SK-N-MC (cell line): Measurements from ENCODE around the gene CELF2.

Experiments used
- DNase-seq: peaks from one replicate; pipeline ENCODE4 v3.0.0-alpha.2; 2011; ENCODE audit warnings: low read depth, low spot score
- H3K27ac ChIP-seq: fragments of 200-600 bp; sonication (generic); 2 replicates; pipeline ENCODE4 v1.5.1; 2016; ENCODE audit warnings: mixed run types
- H3K36me3 ChIP-seq: fragments of 200-600 bp; sonication (generic); 2 replicates; pipeline ENCODE4 v1.6.1; 2017; ENCODE audit warnings: antibody characterized with exemption, low read length, mixed read lengths; ENCODE audit not compliant: insufficient read depth
- H3K4me3 ChIP-seq: fragments of 200-600 bp; sonication (generic); 2 replicates; pipeline ENCODE4 v1.5.1; 2016
- H3K9ac ChIP-seq: fragments of 200-600 bp; sonication (generic); 2 replicates; pipeline ENCODE4 v1.8.0; 2017; ENCODE audit warnings: mixed run types, mixed read lengths; ENCODE audit not compliant: insufficient read length
- H3K9me3 ChIP-seq: fragments of 200-600 bp; sonication (generic); 2 replicates; pipeline ENCODE4 v1.6.1; 2017; ENCODE audit warnings: low read depth, mild to moderate bottlenecking, antibody characterized with exemption, low read length, moderate library complexity, mixed read lengths
- EZH2 ChIP-seq: fragments of 200-600 bp; sonication (generic); IDR thresholded peaks from one replicate; pipeline ENCODE4 v1.6.1; 2017; ENCODE audit warnings: antibody characterized with exemption
- FOXP2 ChIP-seq: optimal IDR thresholded peaks from 2 replicates; pipeline ENCODE3; 2011; ENCODE audit warnings: mild to moderate bottlenecking, moderate library complexity; ENCODE audit not compliant: insufficient read depth; ENCODE audit errors: extremely low read length, control extremely low read depth
- POLR2AphosphoS5 ChIP-seq: IDR thresholded peaks from 2 replicates; pipeline ENCODE4 v1.6.1; 2012; ENCODE audit warnings: mild to moderate bottlenecking, low read depth, low read length, borderline replicate concordance

CELF2 gene

DNA sequence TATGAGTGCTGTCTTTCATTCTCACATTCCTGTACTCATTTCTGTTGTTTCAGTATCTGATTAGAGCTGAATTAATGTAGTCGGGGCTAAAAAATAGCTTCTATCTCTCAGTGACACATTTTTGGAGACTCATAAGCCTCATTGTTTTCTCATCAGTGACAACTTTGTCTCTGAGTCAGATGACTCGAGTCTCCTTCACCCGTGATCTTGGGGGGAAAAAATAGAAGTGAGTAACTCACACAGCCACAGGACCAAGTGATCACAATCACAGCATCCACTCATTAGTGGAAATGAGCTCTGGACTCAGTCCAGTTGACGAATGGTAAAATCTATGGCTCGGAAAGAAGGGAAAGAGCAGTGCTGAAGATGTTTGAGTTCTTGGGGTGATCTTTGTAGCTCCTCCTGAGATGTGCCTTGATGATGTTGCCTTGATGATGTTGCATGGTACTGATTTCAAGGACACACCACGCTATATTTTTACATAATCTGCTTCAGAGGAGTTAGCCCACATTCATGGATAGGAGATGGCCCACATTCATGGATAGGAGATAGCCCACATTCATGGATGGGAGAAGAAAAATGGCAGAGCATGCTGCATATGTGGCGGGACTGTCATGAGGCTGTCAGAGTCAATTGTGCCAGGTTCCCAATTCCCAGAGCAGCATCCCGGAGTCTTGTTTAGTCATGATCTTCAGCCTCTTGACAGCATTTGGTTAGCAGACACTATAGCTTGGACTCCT lies 214.7 kb downstream of the CELF2 start:
- no peak for TF ChIP-seq FOXP2
- TF ChIP-seq EZH2, result no peak
- TF ChIP-seq POLR2AphosphoS5, result no peak
- H3K27ac ChIP-seq, result no peak overlapping the region
- no peak overlapping the region for H3K4me3 ChIP-seq
- no peaks in the 10 kb centered on the region for H3K36me3 ChIP-seq
- H3K9me3 ChIP-seq, result no peaks in the 10 kb centered on the region
- no peak for DNase-seq
- H3K9ac ChIP-seq, result no peak overlapping the region

DNA sequence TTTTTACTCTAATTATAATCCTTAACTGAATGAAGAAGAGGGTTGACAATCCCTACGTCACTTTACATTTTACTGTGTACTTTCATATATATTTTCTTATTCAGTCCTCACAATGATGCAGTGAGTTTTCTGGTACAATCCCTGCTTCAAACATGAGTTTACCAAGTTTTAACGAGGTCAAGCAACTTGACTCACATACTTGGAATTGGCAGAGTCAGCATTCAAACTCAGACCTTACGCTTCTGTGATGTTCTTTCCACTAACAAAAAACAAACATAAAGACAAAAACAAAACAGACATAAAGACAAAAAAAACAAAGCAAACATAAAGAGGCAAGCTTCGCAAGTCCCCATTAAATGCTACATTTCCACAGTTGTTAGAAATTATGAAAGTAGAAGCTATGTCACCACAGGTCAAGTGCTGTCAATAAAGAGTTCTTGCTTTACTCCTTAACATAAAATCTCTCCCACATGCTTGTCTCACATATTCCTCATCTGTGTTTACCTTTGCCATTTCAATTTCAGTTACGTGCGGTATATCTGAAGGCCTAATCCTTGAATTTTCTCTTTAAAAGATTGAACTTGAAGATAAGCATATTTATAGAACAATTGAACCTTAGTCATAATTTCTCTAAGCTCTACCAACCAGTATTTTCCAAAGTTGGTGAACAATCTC lies 217.3 kb downstream of the CELF2 start:
- Histone ChIP-seq H3K36me3 (no peaks in the 10 kb centered on the region), H3K9ac (no peak overlapping the region), H3K4me3 (no peak overlapping the region), H3K27ac (no peak overlapping the region), H3K9me3 (no peaks in the 10 kb centered on the region)
- TF ChIP-seq POLR2AphosphoS5 (no peak), EZH2 (no peak), FOXP2 (no peak)
- DNase-seq, result no peak

DNA sequence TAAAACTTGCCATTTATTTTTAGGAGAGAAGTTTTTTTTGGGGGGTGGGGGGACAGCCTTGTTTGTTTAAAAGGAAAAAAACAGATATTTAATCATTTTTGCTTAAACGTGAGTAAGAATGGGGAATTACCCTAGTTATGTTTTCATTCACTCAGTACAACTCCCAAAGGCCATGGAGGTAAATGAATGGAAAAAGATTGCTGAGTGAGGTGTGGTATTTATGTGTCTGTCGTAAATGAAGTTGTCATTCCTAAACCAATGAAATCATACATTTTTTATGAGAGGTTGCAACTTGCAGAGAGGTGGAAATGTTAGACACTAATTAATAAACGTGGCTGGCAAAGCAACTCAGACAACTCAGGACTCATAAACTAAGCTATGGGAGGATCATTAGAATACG lies 218.1 kb downstream of the CELF2 start:
- Histone ChIP-seq H3K4me3 (no peak overlapping the region), H3K9me3 (no peaks in the 10 kb centered on the region), H3K36me3 (no peaks in the 10 kb centered on the region), H3K27ac (no peak overlapping the region), H3K9ac (no peak overlapping the region)
- no peak for TF ChIP-seq POLR2AphosphoS5
- TF ChIP-seq FOXP2, result no peak
- no peak for TF ChIP-seq EZH2
- no peak for DNase-seq

DNA sequence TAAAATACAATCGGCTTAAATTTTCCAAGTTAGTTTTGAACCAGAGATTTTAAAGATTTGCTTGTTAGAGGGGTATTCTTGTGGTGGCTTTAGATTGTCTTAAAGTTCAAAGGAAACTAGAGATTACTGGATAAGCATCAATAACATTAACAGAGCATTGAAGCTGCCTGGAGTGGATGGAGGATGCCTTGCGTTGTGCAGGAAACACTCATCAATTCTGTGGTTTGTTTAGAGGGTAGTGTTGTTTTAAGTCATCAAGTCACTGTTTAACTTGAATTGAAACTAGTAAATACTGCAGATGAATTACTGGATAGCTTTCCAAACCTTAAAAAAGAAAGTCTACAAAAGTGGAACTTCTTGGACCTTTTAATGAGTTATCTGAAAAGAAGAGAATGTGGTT lies 218.6 kb downstream of the CELF2 start:
- TF ChIP-seq FOXP2 (no peak), POLR2AphosphoS5 (no peak), EZH2 (no peak)
- H3K9me3 ChIP-seq, result no peaks in the 10 kb centered on the region
- no peaks in the 10 kb centered on the region for H3K36me3 ChIP-seq
- DNase-seq, result no peak
- H3K9ac ChIP-seq, result no peak overlapping the region
- H3K4me3 ChIP-seq, result no peak overlapping the region
- H3K27ac ChIP-seq, result no peak overlapping the region

GRCh38 chr10:11237571-11237970 lies 219.9 kb downstream of the CELF2 start:
- Histone ChIP-seq H3K4me3 (no peak overlapping the region), H3K9me3 (no peaks in the 10 kb centered on the region), H3K36me3 (no peaks in the 10 kb centered on the region), H3K27ac (no peak overlapping the region), H3K9ac (no peak overlapping the region)
- DNase-seq, result no peak
- no peak for TF ChIP-seq EZH2
- no peak for TF ChIP-seq FOXP2
- no peak for TF ChIP-seq POLR2AphosphoS5

GRCh38 chr10:11238893-11239292 lies 221.2 kb downstream of the CELF2 start:
- no peak for TF ChIP-seq POLR2AphosphoS5
- no peak for TF ChIP-seq EZH2
- no peak for TF ChIP-seq FOXP2
- no peak for DNase-seq
- no peak overlapping the region for H3K9ac ChIP-seq
- no peak overlapping the region for H3K4me3 ChIP-seq
- H3K36me3 ChIP-seq, result no peaks in the 10 kb centered on the region
- no peaks in the 10 kb centered on the region for H3K9me3 ChIP-seq
- no peak overlapping the region for H3K27ac ChIP-seq

DNA sequence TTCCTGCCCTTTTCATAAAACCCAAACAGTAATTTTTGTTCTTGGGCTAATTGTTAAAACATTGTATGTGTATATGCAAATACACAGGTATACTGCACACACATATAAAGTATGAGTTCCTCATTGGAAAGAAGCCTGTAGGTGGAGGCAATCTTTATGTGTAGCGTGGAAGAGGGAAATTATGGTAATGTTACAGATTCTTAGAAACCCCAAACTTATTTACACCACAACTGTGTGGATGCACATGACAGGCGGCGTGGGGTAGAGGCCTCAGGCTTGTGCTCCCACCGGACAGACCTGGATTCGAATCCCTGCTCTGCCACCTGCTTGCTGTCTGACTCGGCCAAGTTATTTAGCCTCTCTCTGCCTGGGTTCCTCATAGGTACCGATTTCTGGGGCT lies 223.0 kb downstream of the CELF2 start:
- TF ChIP-seq EZH2 (no peak), POLR2AphosphoS5 (no peak), FOXP2 (no peak)
- no peaks in the 10 kb centered on the region for H3K36me3 ChIP-seq
- no peak overlapping the region for H3K27ac ChIP-seq
- DNase-seq, result no peak
- H3K9me3 ChIP-seq, result no peaks in the 10 kb centered on the region
- H3K9ac ChIP-seq, result no peak overlapping the region
- no peak overlapping the region for H3K4me3 ChIP-seq

DNA sequence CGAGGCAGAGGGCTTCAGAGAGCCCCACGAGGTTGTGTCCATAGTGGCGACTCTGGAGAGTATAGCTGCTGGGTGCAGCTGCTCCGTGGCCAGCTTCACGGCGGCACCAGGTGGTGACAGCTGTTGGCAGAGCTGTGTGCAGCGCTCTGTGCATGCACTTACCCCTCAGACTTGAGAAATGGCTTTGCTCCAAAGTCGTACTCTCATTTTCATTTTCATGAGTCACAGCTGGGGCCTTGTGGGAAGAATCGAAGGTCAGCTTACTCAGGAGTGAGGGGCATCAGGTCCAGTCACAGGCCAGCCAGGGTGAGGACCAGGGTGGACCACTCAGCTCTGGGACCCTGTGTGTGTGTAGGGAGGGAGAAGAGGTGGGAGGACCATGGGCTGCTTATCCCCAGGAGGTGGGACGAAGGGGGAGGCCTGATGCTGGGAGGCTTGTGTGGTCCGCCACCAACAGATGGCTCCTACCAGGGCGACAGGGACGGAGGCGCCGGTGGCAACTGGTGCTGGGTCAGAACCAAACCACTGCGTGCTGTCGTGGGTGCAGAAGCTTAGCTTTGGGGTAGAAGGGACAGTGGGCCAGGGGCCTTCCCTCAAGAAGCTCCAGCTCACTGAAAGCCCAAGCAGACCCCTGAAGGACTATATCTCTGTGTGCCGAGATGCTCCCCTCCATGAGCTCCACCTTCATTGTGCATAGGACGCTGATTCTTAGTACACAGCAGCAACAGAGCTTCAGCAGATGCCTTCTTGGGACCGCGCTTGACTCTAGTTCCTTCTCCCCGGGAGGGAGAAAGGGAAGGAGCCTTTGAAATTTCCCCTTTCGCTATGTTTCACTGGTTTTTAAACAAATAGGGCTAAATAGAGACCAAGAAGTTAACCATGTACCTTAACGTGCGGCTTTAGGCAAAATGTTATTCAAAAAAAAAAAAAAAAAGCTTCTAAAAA lies 225.0 kb downstream of the CELF2 start:
- no peak for DNase-seq
- Histone ChIP-seq H3K27ac (no peak overlapping the region), H3K9ac (no peak overlapping the region), H3K9me3 (no peaks in the 10 kb centered on the region), H3K36me3 (no peaks in the 10 kb centered on the region), H3K4me3 (no peak overlapping the region)
- no peak for TF ChIP-seq POLR2AphosphoS5
- no peak for TF ChIP-seq EZH2
- no peak for TF ChIP-seq FOXP2
